Heart left ventricle (tissue), 16 donors: Measurements from ENCODE around the gene COMMD10. TPM values are rescaled to one million over a fixed set of nuclear protein-coding genes. Genes with fewer than 3 reads are reported as not detected.

Experiments
- ATAC-seq, 4 donors: fragments of 200-7000 bp; cut with Tn5 transposase; one replicate each; pipeline ENCODE4 v1.9.1; 2020 to 2022; ENCODE audit warnings: moderate library complexity in 4 of 4, mild to moderate bottlenecking in 3 of 4, moderate number of reproducible peaks in 1 of 4
- DNase-seq, 5 donors: peaks; one replicate each; pipeline ENCODE4 v3.0.0-alpha.2; 2020
- H3K27ac ChIP-seq, 12 donors: fragments of 200-600 bp; sonication (generic) in 4 of 12; one replicate each; pipeline versions ENCODE4 v1.5.0 to v1.8.0; 2016 to 2022; ENCODE audit warnings: mild to moderate bottlenecking in 2 of 12
- H3K27me3 ChIP-seq, 9 donors: fragments of 200-600 bp; sonication (generic) in 2 of 9; one replicate each; pipeline versions ENCODE4 v1.5.1 to v1.8.0; 2016 to 2022; ENCODE audit warnings: mild to moderate bottlenecking in 3 of 9
- H3K36me3 ChIP-seq, 9 donors: fragments of 200-600 bp; sonication (generic) in 2 of 9; one replicate each; pipeline versions ENCODE4 v1.5.0 to v1.8.0; 2018 to 2022; ENCODE audit warnings: mild to moderate bottlenecking in 2 of 9
- H3K4me1 ChIP-seq, 12 donors: fragments of 200-600 bp; sonication (generic) in 4 of 12; one replicate each; pipeline versions ENCODE4 v1.5.0 to v1.8.0; 2016 to 2022; ENCODE audit warnings: mild to moderate bottlenecking in 3 of 12
- H3K4me3 ChIP-seq, 12 donors: fragments of 200-600 bp; sonication (generic) in 4 of 12; one replicate each; pipeline versions ENCODE4 v1.5.0 to v1.8.0; 2017 to 2022; ENCODE audit warnings: mild to moderate bottlenecking in 9 of 12, moderate library complexity in 4 of 12
- H3K9me3 ChIP-seq, 12 donors: fragments of 200-600 bp; sonication (generic) in 4 of 12; one replicate each; pipeline versions ENCODE4 v1.5.0 to v1.8.0; 2016 to 2022; ENCODE audit warnings: mild to moderate bottlenecking in 1 of 12
- POLR2A ChIP-seq, 2 donors: fragments of 450-650 bp; IDR thresholded peaks; one replicate each; pipeline ENCODE4 v1.6.1; 2017; ENCODE audit warnings: antibody characterized with exemption in 2 of 2, mild to moderate bottlenecking in 2 of 2, moderate library complexity in 2 of 2
- WGBS, 4 donors: extraction: QIAGEN DNeasy Blood & Tissue Kit in 2 of 4; methylation state at CpG; one replicate each; pipeline versions ENCODE4 v1.1.5 to v1.1.7; 2013 to 2018; 5-methylcytosine and 5-hydroxymethylcytosine counted together
- intact Hi-C, 10 donors: fragments of 100-400 bp; cut with DNase I; formaldehyde crosslinking; loops; one replicate each; pipeline versions ENCODE4 v1.11.1 to v1.14.2; 2022
- polyA plus RNA-seq, 2 donors: library from polyadenylated mRNA; stranded (reverse); fragments of 200-250 nt; gene quantifications; one replicate each; pipeline ENCODE4 v1.2.3, GENCODE V29; 2013
- total RNA-seq, 9 donors: library from RNA; depleted of rRNA in 2 of 9; stranded (reverse); fragments of >200 nt in 2 of 9; fragmentation: NEBNext Ultra II Directional in 3 of 9; extraction: Animal tissue kit (Norgen Biotek cat#: 25700) in 3 of 9; gene quantifications; one replicate each; pipeline versions ENCODE4 v1.1.0 to v1.2.4, GENCODE V29; 2016 to 2023
- TF ChIP-seq, protein P1 (sequence below), 12 donors: fragments of 200-600 bp; sonication (generic) in 4 of 12; IDR thresholded peaks; one replicate each; pipeline versions ENCODE4 v1.5.0 to v1.8.0; 2018 to 2022; ENCODE audit warnings: antibody characterized with exemption in 12 of 12, mild to moderate bottlenecking in 5 of 12
- donor health status: ischemic (EF 13 %, LVEDD 7.1; RV severe dilation, severe dysfunction).
- donor health status: healthy with polysubstance abuse.
- donor health status: DM: no; HTN: yes; CAD: no.
- donor health status: DM: no; HTN: no; CAD: no.
- donor health status: ischemic (EF 25% LVEDD 6.9; RV normal size, moderate dysfunction).
- donor health status: ischemic (EF 25% LVEDD 5.7; RV mildly dilated, moderate dysfunction).
- donor health status: healthy.
- donor health status: DM: yes; HTN: yes; CAD: no.
- donor health status: ischemic (EF 35%, LVEDD 5.7; RV mildly dilated, moderate dysfunction).
- donor health status: nonischemic (EF 11% LVEDD 7.7; RV severe dilation, severe dysfunction).
- donor health status: DM: yes; HTN: yes; CAD: no.
- donor health status: PGD.
- donor health status: ischemic (EF 29% LVEDD 5.4; RV normal size, mild dysfunction).
- donor health status: nonischemic (EF 23%, LVEDD 6.1; RV moderate dilation, normal function).

The COMMD10 gene
- total and polyA plus RNA-seq, 11 donors, result 25.2 to 42.2 (median 29.8) TPM

DNA sequence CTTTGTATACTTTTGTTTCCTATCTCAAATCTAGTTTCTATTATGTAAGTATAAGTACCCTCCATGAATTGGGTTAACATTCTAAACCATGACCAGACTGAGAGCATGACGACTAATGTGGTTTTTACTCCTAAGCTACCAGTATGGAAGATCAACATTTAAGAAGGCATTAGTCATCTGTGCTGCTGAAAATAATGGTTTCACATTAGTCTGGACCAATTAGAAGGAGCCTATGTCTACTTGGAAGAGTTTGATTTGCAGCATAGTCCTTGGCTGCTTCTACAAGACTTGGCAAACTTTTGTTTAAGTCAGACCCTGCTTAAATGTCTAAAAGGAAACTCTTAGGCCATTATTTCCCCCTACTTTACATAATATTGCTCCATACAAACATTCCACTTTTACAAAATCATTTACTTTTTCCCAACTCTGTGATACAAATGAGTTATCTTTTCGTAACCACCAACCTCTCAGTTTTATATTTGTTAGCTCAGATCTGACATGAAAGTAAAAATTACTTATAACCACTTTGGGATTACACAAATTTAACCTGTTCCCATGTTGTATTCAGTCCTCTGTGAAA lies 186.7 kb downstream of the COMMD10 start:
- WGBS, 4 donors, result 94 to 99% (median 97%) methylated on average over 2 of the region's 2 CpGs
- Histone ChIP-seq H3K4me1 (no peaks in the 10 kb centered on the region), H3K4me3 (no peak overlapping the region), H3K27me3 (no peaks in the 10 kb centered on the region), H3K27ac (no peak overlapping the region), H3K36me3 (peaks cover 0 to 3% (median 0%) of the 10 kb centered on the region in 9 donors), H3K9me3 (peaks cover 0 to 14% (median 1%) of the 10 kb centered on the region in 12 donors)
- no peak for TF ChIP-seq POLR2A (IDR thresholded peaks at IDR 0.05)
- TF ChIP-seq, protein P1, sequence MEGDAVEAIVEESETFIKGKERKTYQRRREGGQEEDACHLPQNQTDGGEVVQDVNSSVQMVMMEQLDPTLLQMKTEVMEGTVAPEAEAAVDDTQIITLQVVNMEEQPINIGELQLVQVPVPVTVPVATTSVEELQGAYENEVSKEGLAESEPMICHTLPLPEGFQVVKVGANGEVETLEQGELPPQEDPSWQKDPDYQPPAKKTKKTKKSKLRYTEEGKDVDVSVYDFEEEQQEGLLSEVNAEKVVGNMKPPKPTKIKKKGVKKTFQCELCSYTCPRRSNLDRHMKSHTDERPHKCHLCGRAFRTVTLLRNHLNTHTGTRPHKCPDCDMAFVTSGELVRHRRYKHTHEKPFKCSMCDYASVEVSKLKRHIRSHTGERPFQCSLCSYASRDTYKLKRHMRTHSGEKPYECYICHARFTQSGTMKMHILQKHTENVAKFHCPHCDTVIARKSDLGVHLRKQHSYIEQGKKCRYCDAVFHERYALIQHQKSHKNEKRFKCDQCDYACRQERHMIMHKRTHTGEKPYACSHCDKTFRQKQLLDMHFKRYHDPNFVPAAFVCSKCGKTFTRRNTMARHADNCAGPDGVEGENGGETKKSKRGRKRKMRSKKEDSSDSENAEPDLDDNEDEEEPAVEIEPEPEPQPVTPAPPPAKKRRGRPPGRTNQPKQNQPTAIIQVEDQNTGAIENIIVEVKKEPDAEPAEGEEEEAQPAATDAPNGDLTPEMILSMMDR (IDR thresholded peaks at IDR 0.05), result no peak
- DNase-seq, result no peak
- no peak for ATAC-seq
- intact Hi-C loops, result no loop called here

DNA sequence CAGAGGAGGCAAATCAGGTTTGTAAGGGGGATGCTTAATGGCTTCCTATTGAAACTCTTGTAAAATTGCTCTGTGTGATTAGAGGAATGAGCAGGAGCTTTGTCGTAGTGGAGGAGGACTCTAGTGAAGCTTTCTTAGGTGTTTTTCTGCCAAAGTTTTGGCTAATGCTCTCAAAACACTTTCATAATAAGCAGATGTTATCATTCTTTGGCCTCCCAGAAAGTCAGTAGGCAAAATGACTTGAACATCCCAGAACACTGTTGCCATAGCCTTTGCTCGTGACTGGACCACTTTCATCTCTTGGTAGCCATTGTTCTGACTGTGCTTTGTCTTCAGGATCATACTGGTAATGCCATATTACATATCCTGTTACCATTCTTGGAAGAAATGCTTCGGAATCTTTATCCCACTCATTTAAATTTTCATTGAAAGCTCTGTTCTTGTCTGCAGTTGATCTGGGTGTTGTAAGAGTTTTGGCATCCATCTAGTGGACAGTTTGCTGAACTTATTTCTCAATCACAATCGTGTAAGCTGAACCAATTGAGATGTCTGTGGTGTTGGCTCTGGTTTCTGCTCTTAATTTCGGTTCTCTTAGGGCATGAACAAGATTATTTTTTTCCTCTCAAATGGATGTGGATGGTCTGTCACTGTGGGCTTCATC lies 187.6 kb downstream of the COMMD10 start:
- ATAC-seq, result peak in 1 of 4 donors; percentile 79
- Histone ChIP-seq H3K4me3 (no peak overlapping the region), H3K4me1 (no peaks in the 10 kb centered on the region), H3K36me3 (peaks cover 0 to 5% (median 0%) of the 10 kb centered on the region in 9 donors), H3K27me3 (no peaks in the 10 kb centered on the region), H3K27ac (no peak overlapping the region), H3K9me3 (peaks cover 0 to 23% (median 7%) of the 10 kb centered on the region in 12 donors)
- intact Hi-C loops, result no loop called here
- TF ChIP-seq, protein P1 (IDR thresholded peaks at IDR 0.05), result peak in 1 of 12 donors; percentile 16
- no peak for TF ChIP-seq POLR2A (IDR thresholded peaks at IDR 0.05)
- DNase-seq, result no peak
- 74 to 83% (median 76%) methylated on average over 5 of the region's 5 CpGs for WGBS, 4 donors

DNA sequence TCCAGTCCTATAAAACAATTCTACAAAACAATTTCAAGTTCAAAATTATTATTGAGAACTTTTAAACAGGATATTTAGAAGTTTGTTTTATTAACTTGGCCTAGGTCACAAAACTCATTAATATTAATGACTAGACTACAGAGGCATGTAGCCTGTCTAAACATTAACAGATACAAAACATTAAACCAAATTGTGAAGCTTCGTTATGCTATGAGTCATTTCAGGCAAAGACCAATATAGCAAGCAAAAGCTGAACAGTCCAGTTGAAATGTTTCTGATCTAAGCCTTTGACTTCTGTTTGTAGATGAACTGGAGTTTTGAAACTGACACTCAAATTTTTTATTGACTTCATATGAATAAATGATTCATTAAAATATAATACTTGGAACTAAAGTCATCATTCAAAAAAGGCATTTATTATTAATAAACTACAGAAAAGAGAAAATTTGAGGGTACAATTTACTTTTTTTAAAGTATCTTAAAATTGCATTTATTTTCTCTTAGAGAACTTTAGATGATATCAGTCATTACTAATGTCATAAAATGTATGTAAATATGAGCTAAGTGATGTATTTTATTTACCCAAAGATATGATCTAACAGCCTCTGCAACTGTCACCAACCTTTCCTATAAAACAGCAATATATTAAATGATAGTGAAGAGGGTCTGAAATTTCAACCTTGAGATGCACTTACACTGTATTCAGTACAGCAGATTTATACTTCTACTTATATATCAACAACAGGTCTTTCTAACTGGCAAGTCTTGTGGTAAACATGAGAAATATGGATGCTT lies 188.8 kb downstream of the COMMD10 start:
- H3K36me3 ChIP-seq, result peaks cover 0 to 5% (median 0%) of the 10 kb centered on the region in 9 donors
- peaks cover 0 to 29% (median 8%) of the 10 kb centered on the region in 12 donors for H3K9me3 ChIP-seq
- ATAC-seq (peak in 1 of 4 donors; percentile 41), DNase-seq (no peak)
- H3K27me3 ChIP-seq, result no peaks in the 10 kb centered on the region
- H3K4me1 ChIP-seq, result no peaks in the 10 kb centered on the region
- no peak overlapping the region for H3K27ac ChIP-seq
- TF ChIP-seq, protein P1 (IDR thresholded peaks at IDR 0.05), result no peak
- TF ChIP-seq POLR2A (IDR thresholded peaks at IDR 0.05), result no peak
- 44 to 84% (median 82%) methylated on average over 1 of the region's 1 CpG for WGBS, 4 donors
- intact Hi-C loops, result no loop called here
- no peak overlapping the region for H3K4me3 ChIP-seq

DNA sequence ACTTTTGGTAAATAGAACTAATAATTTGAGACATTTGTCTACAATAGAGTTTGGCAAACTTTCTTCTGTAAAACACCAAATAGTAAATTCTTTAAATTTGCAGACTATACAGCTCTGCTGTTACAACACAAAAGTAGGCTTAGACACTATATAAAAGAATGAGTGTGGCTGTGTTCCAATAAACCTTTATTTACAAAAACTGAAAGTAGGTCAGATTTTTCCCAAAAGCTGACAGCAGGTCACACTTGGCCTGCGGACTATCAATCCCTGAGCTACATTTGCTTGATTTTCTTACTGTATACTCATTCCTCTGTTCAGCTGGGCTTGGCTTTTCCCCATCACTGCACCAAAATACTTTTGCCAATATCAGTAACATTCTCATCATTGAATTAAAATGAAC lies 189.4 kb downstream of the COMMD10 start:
- intact Hi-C loops, result no loop called here
- peaks cover 0 to 29% (median 8%) of the 10 kb centered on the region in 12 donors for H3K9me3 ChIP-seq
- no peak overlapping the region for H3K4me3 ChIP-seq
- H3K36me3 ChIP-seq, result peaks cover 0 to 5% (median 0%) of the 10 kb centered on the region in 9 donors
- no peak overlapping the region for H3K27ac ChIP-seq
- H3K27me3 ChIP-seq, result no peaks in the 10 kb centered on the region
- DNase-seq (no peak), ATAC-seq (no peak)
- 83 to 98% (median 97%) methylated on average over 1 of the region's 1 CpG for WGBS, 4 donors
- H3K4me1 ChIP-seq, result no peaks in the 10 kb centered on the region
- TF ChIP-seq POLR2A (IDR thresholded peaks at IDR 0.05), result no peak
- TF ChIP-seq, protein P1 (IDR thresholded peaks at IDR 0.05), result no peak
